Frontal cortex (tissue), 4 donors: ENCODE data around the gene LRRC27. TPM values are rescaled to one million over a fixed set of nuclear protein-coding genes. Genes with fewer than 3 reads are reported as not detected.

Experiments
- DNase-seq, 2 donors: peaks; one replicate each; pipeline ENCODE4 v3.0.0; 2012; ENCODE audit warnings: low spot score in 2 of 2
- FAIRE-seq: peaks from 2 replicates; lab custom pipeline; 2012; peaks lifted over from hg19 to GRCh38; lab: Jason Lieb, UNC
- total RNA-seq: library from RNA; depleted of rRNA; stranded (reverse); fragments of >200 nt; gene quantifications from one replicate; pipeline ENCODE4 v1.2.3, GENCODE V29; 2014
- donor health status: control.
- donor health status: control.
- donor health status: control.

Gene LRRC27
- total RNA-seq, 1 donor from 2014 or later, result 20.0 TPM

- no peak for DNase-seq
- no peak for FAIRE-seq
These were observed 75.3 kb downstream of the LRRC27 start for GRCh38 chr10:132407243-132407746.

DNA sequence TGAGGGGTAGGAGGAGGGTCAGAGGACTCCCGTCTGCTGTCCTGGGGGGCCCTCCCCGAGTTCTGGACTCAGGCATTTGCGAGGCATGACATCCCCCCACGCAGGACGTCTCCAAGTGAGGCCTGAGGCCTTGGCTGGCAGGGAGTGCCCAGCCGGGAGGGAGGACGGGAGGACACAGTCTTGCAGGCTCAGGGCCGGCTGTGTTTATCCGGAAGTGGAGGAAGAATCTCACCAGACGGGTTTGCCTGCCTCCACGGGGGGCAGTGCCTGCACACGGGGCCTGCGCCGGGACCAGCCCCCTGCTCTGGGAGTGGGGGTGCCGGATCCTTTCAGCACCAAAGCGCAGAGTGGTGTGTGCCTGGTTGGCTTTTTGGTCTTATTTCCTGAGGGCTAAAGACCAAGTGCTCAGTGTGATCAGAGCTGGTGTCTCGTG, 75.9 kb downstream of the LRRC27 start:
- FAIRE-seq, result no peak
- peak; percentile 68 to 75 for DNase-seq

DNA sequence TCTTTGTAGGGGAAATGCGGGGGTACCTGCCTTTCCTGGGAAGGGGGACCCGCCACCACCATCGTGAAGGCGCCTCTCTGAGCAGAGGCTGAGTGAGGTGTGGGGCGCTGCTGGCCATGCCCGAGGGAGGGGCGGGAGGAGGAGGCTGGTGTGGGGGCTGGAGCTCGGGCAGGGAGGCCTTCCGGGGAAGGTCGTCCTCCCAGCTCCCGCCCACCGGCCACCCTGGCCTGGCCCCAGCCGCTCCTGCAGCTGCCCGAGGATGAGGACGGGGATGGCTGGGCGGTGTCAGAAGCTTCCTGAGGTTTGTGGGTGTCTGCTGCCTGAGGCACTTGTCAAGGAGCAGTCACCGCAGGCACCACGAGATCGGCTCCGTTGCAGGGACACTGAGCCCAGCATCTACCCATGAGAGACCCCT, 76.4 kb downstream of the LRRC27 start:
- FAIRE-seq, result no peak

GRCh38 chr10:132408823-132409666, 77.1 kb downstream of the LRRC27 start:
- DNase-seq (no peak), FAIRE-seq (no peak)

More for the DNA sequence above, 76.4 kb downstream of the LRRC27 start:
- DNase-seq, result no peak

DNA sequence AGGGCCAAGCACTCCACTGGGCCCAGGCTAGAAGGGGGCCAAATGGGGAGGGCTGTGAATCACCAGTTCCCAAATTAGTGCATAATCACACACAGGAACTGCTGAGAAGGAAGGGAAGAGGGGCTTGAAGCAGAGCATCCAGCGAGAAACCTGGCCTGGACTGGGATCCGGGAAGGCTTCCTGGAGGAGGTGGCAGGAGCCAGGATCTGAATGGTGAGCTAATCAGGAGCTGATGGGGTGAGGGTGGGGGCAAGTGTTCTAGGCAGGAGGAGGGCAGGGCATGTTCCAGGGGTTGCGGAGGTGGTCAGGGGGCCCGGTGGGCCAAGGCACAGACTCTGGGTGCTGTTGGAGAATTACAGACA, 77.7 kb downstream of the LRRC27 start:
- FAIRE-seq (no peak), DNase-seq (no peak)

- DNase-seq, result no peak
- no peak for FAIRE-seq
These were observed 78.2 kb downstream of the LRRC27 start for GRCh38 chr10:132410056-132410778.

GRCh38 chr10:132410779-132411532, 79.0 kb downstream of the LRRC27 start:
- no peak for FAIRE-seq
- DNase-seq, result no peak

DNA sequence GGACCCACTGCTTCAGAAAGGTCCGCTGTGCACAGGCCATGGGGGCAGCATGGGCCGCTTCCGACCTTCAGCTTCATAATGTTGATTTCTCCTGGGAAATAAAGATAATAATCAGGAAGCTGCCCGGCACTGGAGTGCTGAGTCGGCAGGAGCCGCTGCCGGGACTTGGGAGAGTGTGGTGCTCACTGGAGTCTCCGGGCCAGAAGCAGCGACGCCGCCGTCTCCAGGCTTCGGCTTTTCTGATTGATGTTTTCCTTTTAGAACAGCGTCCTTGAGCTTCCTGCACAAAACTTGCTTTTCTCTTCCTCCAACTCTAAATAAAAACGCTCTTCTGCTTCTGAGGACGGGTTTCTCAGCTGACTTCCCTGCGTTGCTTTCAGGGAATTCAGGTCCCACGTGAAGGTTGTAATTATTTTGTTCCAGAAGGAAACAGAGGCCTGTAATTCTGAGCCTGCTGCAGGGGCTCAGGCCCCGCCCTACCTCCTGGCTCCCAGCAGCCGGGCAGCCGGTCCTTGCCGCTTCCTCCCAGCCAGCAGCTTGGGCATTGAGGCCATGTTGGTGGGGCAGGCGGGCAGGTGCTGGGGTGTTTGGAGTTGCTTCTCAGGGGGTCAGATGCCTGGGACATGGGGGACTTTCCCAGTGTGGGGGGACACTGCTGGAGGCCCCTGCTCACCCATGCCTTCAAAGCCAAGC, 79.7 kb downstream of the LRRC27 start:
- no peak for FAIRE-seq
- DNase-seq, result no peak

- no peak for FAIRE-seq
- no peak for DNase-seq
These were observed 80.6 kb downstream of the LRRC27 start for GRCh38 chr10:132412316-132413192.

DNA sequence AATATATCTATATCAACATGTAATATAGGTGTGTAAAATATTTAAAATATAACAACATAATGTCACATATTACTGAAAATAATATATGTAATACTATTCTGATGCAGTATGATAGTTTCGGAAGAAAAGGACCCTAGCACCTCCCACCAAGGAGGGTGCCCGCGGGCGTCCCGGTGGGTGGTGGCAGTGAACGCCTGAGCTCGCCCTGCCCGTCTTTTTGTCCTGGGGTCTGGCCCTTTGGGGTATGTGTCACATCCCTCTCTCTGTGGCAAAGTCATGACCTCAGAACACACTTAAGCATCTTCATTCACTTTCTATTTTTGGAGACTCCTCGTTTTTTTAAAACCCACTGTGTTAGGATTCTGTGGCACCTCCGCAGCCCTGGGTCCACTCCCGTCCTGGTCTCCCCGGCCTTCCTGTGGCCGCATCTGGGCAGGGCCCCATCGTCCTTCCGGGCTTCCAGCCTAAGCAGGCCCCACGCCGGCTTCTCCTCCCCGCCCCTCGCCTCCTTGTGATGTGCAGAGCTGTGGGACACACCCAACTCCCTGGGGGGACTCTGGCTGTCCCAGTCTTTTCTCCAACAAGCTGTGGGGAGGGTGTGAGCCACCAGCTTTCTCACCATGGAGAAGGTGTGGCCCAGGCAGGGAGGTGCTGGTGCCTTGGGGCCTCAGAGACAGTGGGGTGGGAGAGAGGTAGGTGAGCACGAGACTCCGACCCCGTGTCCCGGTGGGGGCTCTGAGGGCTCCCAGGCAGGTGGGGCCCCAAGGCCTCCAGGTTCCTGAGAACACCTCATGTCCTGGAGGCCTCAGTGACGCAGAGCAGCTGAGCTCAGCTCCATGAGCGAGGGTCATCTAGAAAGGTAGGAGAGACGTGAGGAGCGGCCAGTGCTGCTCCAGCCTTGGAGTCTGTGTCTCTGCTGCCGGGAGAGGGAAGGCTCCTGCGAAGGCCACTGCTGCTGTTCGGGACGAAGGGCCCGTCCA, 81.5 kb downstream of the LRRC27 start:
- no peak for FAIRE-seq
- no peak for DNase-seq

- DNase-seq (peak in 1 of 2 donors; percentile 18), FAIRE-seq (no peak)
These were observed 82.5 kb downstream of the LRRC27 start for GRCh38 chr10:132414402-132415016.

GRCh38 chr10:132415255-132415654, 83.3 kb downstream of the LRRC27 start:
- DNase-seq, result no peak
- no peak for FAIRE-seq

- FAIRE-seq, result no peak
- no peak for DNase-seq
These were observed 84.0 kb downstream of the LRRC27 start for GRCh38 chr10:132415956-132416355.

DNA sequence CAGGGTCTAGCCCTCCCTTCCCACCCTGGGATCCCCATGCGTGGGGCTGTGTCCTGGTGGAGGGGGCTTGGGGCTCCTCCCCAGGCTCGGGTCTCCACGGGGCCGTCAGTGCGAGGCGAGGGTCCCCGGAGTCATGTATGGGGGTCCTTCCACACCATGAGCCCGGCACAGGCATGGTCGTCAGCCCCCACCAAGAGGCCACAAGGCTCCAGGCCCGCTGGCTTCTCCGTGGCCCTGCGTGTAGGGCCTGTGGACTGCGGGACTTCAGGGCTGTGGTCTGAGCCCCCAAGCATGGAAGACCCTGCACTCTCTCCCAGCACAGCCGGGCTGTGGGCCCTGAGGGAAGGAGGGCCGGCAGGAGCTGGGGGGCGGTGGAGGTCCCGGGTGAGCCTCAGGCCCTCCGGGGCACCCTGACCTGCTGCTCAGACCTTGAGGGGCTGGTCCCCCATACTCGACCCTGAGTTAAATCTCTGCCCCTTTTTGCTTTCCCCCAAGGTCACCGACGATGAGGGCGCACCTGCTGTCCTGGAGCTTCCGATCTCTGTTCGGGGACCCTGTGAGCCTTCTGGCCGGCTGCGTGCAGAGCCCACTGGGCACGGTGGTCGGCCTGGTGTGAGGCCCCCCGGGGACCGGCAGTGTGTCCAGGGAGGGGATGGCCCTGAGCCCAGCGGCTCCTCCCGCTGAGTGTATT, 84.7 kb downstream of the LRRC27 start:
- DNase-seq (peak in 1 of 2 donors; percentile 33), FAIRE-seq (no peak)

DNA sequence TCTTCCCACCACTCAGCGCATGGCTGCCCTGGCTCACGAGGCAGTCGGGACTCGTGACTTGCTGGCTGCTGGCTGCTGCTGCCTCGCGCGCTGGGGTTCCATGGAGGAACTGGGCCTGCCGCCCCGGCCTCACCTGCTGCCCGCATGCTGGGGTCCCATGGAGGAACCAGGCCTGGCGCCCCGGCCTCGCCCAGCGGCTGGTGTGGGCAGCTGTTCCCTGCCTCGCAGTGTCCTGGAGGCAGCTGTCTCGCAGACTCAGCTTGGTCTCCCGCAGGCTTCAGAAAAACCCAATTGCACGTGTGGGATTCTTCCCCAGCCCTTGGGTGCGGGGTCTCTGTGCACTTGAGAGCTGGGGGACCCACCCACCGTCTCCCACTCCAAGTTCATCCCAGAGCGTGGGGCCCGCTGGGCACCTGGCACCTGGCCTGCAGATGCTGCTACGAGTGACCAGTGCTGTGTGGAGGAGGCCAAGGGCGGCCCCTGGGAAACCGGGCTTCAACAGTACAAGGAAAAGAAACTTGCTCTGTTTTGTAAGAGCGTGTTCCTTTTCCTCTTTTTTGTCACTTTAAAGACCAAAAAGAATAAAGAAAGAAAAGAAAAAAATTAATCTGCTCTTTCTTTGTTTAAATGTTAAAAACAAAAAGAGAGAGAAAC, 85.4 kb downstream of the LRRC27 start:
- FAIRE-seq (no peak), DNase-seq (peak in 1 of 2 donors; percentile 56)

- DNase-seq (peak in 1 of 2 donors; percentile 51), FAIRE-seq (no peak)
These were observed 86.0 kb downstream of the LRRC27 start for GRCh38 chr10:132417957-132418441.
